ENCODE data around the gene CCDC15.
"Not testable (repeated sequence)": the region's sequence is repeated elsewhere in the genome, so short reads cannot be mapped to it uniquely, and the experiment has no call there.

Gene CCDC15

GRCh38 chr11:125016413-125016812 lies 62.4 kb downstream of the CCDC15 start:
- no peak for DNase-seq

GRCh38 chr11:125020342-125020741 lies 66.3 kb downstream of the CCDC15 start:
- DNase-seq, result no peak

- DNase-seq, result no peak
These were observed 68.5 kb downstream of the CCDC15 start for GRCh38 chr11:125022551-125022950.

- no peak for DNase-seq
These were observed 72.0 kb downstream of the CCDC15 start for GRCh38 chr11:125025968-125026367.

- not testable (repeated sequence) for DNase-seq
These were observed 75.4 kb downstream of the CCDC15 start for GRCh38 chr11:125029431-125029830.

- DNase-seq, result no peak
These were observed 82.9 kb downstream of the CCDC15 start for GRCh38 chr11:125036933-125037332.

GRCh38 chr11:125049164-125049792 lies 95.3 kb downstream of the CCDC15 start:
- DNase-seq, result no peak

- DNase-seq, result no peak
These were observed 98.0 kb downstream of the CCDC15 start for GRCh38 chr11:125052047-125052446.

- no peak for DNase-seq
These were observed 99.2 kb downstream of the CCDC15 start for GRCh38 chr11:125053167-125053566.

- DNase-seq, result no peak
These were observed 101.2 kb downstream of the CCDC15 start for GRCh38 chr11:125055107-125055715.

GRCh38 chr11:125056111-125056510 lies 102.1 kb downstream of the CCDC15 start:
- not testable (repeated sequence) for DNase-seq

GRCh38 chr11:125056931-125057692 lies 103.1 kb downstream of the CCDC15 start:
- no peak for DNase-seq

GRCh38 chr11:125057693-125058016 lies 103.7 kb downstream of the CCDC15 start:
- DNase-seq, result no peak

GRCh38 chr11:125061281-125061680 lies 107.3 kb downstream of the CCDC15 start:
- DNase-seq, result no peak

GRCh38 chr11:125062218-125062930 lies 108.4 kb downstream of the CCDC15 start:
- DNase-seq, result no peak

GRCh38 chr11:125062931-125063428 lies 109.0 kb downstream of the CCDC15 start, which contains the start of gene SLC37A2:
Gene SLC37A2, plus strand, starts transcription at chr11:125063305. Its CDS starts 63 bp downstream, at chr11:125063368.
- DNase-seq, result no peak

GRCh38 chr11:125063429-125064043 lies 109.5 kb downstream of the CCDC15 start:
- DNase-seq, result no peak

GRCh38 chr11:125064070-125064469 lies 110.1 kb downstream of the CCDC15 start:
- DNase-seq, result no peak

GRCh38 chr11:125068368-125068767 lies 114.4 kb downstream of the CCDC15 start:
- no peak for DNase-seq

- DNase-seq, result no peak
These were observed 115.0 kb downstream of the CCDC15 start for GRCh38 chr11:125069008-125069407.

GRCh38 chr11:125069796-125070195 lies 115.8 kb downstream of the CCDC15 start:
- no peak for DNase-seq

- no peak for DNase-seq
These were observed 116.8 kb downstream of the CCDC15 start for GRCh38 chr11:125070699-125071254.
